Renal cortical epithelial cell (primary cell): ENCODE measurements around the gene LPGAT1. TPM values are rescaled to one million over a fixed set of nuclear protein-coding genes. Genes with fewer than 3 reads are reported as not detected.

ENCODE experiments used
- DNase-seq: peaks from one replicate; pipeline ENCODE4 v3.0.0-alpha.2; 2011; ENCODE audit warnings: low read depth
- total RNA-seq: library from RNA; depleted of rRNA; stranded (reverse); fragments of >200 nt; gene quantifications from 2 replicates; pipeline ENCODE4 v1.2.3, GENCODE V29; 2014

Gene LPGAT1
- total RNA-seq, 1 donor from 2014 or later: 55.4 TPM

GRCh38 chr1:211762206-211762605 lies 68.4 kb downstream of the LPGAT1 start:
- DNase-seq: no peak

GRCh38 chr1:211761400-211761799 lies 69.2 kb downstream of the LPGAT1 start:
- DNase-seq: no peak

- no peak for DNase-seq
Measured at GRCh38 chr1:211756471-211757020, 74.0 kb downstream of the LPGAT1 start.

GRCh38 chr1:211753649-211754251 lies 76.8 kb downstream of the LPGAT1 start:
- DNase-seq: no peak

GRCh38 chr1:211752951-211753486 lies 77.5 kb downstream of the LPGAT1 start:
- DNase-seq: peak; percentile 13

- no peak for DNase-seq
Measured at GRCh38 chr1:211752317-211752716, 78.2 kb downstream of the LPGAT1 start.

GRCh38 chr1:211751438-211751837 lies 79.1 kb downstream of the LPGAT1 start:
- DNase-seq: no peak

- DNase-seq: no peak
Measured at GRCh38 chr1:211750599-211750998, 80.0 kb downstream of the LPGAT1 start.

- no peak for DNase-seq
Measured at GRCh38 chr1:211749251-211749650, 81.3 kb downstream of the LPGAT1 start.

GRCh38 chr1:211748810-211749209 lies 81.8 kb downstream of the LPGAT1 start:
- DNase-seq: no peak

GRCh38 chr1:211742889-211743529 lies 87.6 kb downstream of the LPGAT1 start:
- DNase-seq: no peak

- DNase-seq: no peak
Measured at GRCh38 chr1:211742272-211742671, 88.3 kb downstream of the LPGAT1 start.

GRCh38 chr1:211741788-211742187 lies 88.8 kb downstream of the LPGAT1 start:
- DNase-seq: no peak

- no peak for DNase-seq
Measured at GRCh38 chr1:211741116-211741515, 89.4 kb downstream of the LPGAT1 start.

- no peak for DNase-seq
Measured at GRCh38 chr1:211739671-211740411, 90.7 kb downstream of the LPGAT1 start.

- peak; percentile 25 for DNase-seq
Measured at GRCh38 chr1:211738691-211739301, 91.8 kb downstream of the LPGAT1 start.

- no peak for DNase-seq
Measured at GRCh38 chr1:211738096-211738690, 92.4 kb downstream of the LPGAT1 start.

GRCh38 chr1:211737115-211738035 lies 93.2 kb downstream of the LPGAT1 start:
- DNase-seq: no peak

GRCh38 chr1:211736351-211736915 lies 94.1 kb downstream of the LPGAT1 start:
- DNase-seq: no peak
